ENCODE results near the gene ZNF438. TPM values are rescaled to one million over a fixed set of nuclear protein-coding genes. Genes with fewer than 3 reads are reported as not detected.

Gene ZNF438
- total RNA-seq, 3 donors from 2014 or later = 4.7 to 12.3 (median 5.0) TPM

DNA sequence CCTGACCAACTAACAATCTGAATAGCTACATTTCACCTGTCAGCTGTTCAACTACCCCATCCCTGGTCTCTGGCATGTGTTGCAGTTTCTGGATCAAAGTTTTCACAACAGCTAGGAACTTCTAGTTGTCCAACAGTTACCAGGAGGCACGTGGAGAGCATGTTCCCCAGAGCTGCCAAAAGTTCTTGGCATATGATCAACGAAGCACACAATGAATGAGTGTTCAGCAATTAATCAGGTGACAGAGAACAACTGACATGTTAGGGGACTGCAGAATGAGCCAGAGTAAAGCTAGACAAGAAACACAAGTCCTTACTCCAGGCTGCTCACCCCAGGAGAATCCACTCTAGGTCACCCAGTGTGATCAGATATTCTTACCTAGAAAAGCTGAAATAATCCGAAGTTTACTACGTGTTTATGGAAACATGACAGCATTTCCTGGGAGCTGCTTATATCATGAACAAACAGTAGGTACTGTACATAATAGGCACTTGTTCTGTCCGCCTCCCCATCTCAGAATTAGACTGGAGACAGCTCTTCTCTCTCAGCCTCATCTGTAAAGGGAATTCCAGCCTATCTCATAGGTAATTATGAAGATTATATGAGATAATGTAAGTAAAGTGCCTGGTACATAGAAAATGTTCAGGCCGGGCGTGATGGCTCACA, 50.6 kb downstream of the ZNF438 start:
- H3K36me3 ChIP-seq (ENCODE audit: low read depth) = no peaks in the 10 kb centered on the region
- DNase-seq (peak in 1 of 3 donors; percentile 26), ATAC-seq (peak; percentile 43)
- no peak overlapping the region for H3K4me3 ChIP-seq
- TF ChIP-seq, protein P1, sequence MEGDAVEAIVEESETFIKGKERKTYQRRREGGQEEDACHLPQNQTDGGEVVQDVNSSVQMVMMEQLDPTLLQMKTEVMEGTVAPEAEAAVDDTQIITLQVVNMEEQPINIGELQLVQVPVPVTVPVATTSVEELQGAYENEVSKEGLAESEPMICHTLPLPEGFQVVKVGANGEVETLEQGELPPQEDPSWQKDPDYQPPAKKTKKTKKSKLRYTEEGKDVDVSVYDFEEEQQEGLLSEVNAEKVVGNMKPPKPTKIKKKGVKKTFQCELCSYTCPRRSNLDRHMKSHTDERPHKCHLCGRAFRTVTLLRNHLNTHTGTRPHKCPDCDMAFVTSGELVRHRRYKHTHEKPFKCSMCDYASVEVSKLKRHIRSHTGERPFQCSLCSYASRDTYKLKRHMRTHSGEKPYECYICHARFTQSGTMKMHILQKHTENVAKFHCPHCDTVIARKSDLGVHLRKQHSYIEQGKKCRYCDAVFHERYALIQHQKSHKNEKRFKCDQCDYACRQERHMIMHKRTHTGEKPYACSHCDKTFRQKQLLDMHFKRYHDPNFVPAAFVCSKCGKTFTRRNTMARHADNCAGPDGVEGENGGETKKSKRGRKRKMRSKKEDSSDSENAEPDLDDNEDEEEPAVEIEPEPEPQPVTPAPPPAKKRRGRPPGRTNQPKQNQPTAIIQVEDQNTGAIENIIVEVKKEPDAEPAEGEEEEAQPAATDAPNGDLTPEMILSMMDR (IDR thresholded peaks at IDR 0.05) = no peak
- H3K4me1 ChIP-seq (ENCODE audit: low read depth) = peaks cover 4% of the 10 kb centered on the region
- H3K9me3 ChIP-seq = no peaks in the 10 kb centered on the region
- intact Hi-C loops (cut with DNase I, micrococcal nuclease) = no loop called here

DNA sequence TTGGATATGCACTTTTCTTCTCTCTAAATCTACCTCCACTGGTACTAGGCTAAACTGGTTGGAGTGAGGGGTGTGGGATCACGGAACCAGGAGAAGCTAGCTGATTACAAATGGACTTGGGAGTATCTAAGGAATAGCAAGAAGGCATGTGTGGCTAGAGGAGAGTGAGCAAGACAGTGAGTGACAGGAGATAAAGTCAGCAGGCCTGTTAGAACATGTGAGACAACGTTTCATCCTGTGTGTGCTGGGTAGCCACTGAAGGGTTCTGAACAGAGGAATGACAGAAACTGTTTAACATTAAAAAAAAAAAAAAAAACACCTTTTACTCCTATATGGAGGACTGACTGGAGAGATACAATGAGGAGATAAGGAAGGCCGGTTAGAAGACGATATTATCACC, 51.7 kb downstream of the ZNF438 start:
- no peak overlapping the region for H3K4me3 ChIP-seq
- DNase-seq = no peak
- no peaks in the 10 kb centered on the region for H3K9me3 ChIP-seq
- H3K36me3 ChIP-seq (ENCODE audit: low read depth) = no peaks in the 10 kb centered on the region
- TF ChIP-seq, protein P1 (IDR thresholded peaks at IDR 0.05) = no peak
- intact Hi-C loops (cut with DNase I, micrococcal nuclease) = no loop called here
- ATAC-seq = no peak
- H3K4me1 ChIP-seq (ENCODE audit: low read depth) = peaks cover 4% of the 10 kb centered on the region

DNA sequence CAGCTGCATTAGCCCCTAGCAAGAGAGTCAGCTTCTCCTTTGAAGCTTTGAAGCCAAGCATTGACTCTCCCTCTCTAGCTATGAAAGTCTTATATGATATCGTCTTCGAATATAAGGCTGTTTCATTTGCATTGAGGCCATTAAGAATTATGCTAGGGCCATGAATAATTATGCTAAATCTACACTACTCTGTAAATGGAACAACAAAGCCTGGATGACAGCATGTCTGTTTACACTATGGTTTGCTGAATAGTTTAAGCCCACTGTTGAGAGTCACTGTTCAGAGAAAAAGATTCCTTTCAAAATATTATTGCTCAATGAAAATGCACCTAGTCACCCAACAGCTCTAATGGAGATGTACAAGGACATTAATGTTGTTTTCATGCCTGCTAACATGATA, 52.8 kb downstream of the ZNF438 start:
- H3K4me3 ChIP-seq = no peak overlapping the region
- no peak for ATAC-seq
- intact Hi-C loops (cut with DNase I, micrococcal nuclease) = no loop called here

DNA sequence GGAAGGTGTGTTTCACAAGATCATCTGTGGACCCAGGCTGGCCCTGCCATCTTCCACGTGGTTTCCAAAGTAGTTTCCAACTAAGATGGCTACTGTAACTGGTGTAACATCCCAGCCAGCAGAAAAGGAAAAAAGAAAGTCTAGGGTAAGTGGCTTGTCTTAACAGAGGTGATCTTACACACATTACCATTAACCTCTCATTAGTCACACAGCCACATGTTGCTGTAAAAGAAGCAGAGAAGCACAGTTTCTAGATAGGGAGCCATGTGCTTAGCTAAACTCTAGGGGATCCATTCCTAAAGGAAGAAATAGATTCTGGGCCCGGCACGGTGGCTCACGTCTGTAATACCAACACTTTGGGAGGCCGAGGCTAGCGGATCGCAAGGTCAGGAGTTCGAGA, 54.3 kb downstream of the ZNF438 start:
- intact Hi-C loops (cut with DNase I, micrococcal nuclease) = no loop called here

More for the DNA sequence above, 52.8 kb downstream of the ZNF438 start:
- no peaks in the 10 kb centered on the region for H3K9me3 ChIP-seq
- no peaks in the 10 kb centered on the region for H3K36me3 ChIP-seq (ENCODE audit: low read depth)
- no peak for DNase-seq
- TF ChIP-seq, protein P1 (IDR thresholded peaks at IDR 0.05) = no peak
- H3K4me1 ChIP-seq (ENCODE audit: low read depth) = peaks cover 4% of the 10 kb centered on the region

DNA sequence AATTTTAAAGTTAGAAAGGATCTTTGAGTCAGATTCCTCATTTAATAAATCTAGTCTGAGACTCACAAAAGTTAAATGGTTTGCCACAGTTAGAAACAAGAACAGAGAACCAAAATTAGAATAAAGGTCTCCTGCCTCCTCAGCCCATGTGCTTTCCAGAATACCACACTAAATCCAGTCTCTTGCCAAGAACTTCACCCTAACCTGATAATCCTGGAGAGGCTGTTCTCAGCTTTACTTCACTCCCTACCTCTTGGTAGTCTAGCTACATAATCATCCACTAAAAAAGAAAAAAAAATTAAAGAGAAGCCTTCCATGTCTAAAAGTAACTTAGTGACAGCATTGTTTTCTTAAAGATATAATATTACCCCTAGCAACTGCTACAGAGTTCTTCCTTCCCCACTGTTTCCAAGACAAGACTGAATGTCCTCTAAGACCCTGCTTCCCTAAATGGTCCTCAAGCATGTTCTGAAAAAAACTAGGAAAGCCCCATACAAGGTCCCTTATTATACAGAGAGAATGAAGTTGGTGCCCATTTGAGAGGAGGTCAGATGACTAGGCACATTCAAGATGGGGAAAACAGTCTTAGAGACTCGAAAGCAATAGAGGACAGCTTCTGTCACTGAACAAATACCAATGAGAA, 56.8 kb downstream of the ZNF438 start:
- intact Hi-C loops (cut with DNase I, micrococcal nuclease) = no loop called here
- H3K4me1 ChIP-seq (ENCODE audit: low read depth) = no peaks in the 10 kb centered on the region
- ATAC-seq (no peak), DNase-seq (no peak)
- no peaks in the 10 kb centered on the region for H3K36me3 ChIP-seq (ENCODE audit: low read depth)
- H3K4me3 ChIP-seq = no peak overlapping the region
- H3K9me3 ChIP-seq = no peaks in the 10 kb centered on the region
- TF ChIP-seq, protein P1 (IDR thresholded peaks at IDR 0.05) = no peak

More for the DNA sequence above, 54.3 kb downstream of the ZNF438 start:
- H3K36me3 ChIP-seq (ENCODE audit: low read depth) = no peaks in the 10 kb centered on the region
- TF ChIP-seq, protein P1 (IDR thresholded peaks at IDR 0.05) = no peak
- no peak for DNase-seq
- H3K9me3 ChIP-seq = no peaks in the 10 kb centered on the region
- H3K4me3 ChIP-seq = no peak overlapping the region
- no peak for ATAC-seq
- H3K4me1 ChIP-seq (ENCODE audit: low read depth) = peaks cover 4% of the 10 kb centered on the region
